Activated gamma-delta T cell treated with Interleukin-2 at 50 U/mL for 16 hours (primary cell): ENCODE measurements around the gene ZBTB32.
A peak's percentile ranks its signal among the peaks of the same experiment; 100 is the strongest.

Experiments used
- DNase-seq: peaks from one replicate; pipeline ENCODE4 v3.0.0-alpha.2; 2020

The ZBTB32 gene

DNA sequence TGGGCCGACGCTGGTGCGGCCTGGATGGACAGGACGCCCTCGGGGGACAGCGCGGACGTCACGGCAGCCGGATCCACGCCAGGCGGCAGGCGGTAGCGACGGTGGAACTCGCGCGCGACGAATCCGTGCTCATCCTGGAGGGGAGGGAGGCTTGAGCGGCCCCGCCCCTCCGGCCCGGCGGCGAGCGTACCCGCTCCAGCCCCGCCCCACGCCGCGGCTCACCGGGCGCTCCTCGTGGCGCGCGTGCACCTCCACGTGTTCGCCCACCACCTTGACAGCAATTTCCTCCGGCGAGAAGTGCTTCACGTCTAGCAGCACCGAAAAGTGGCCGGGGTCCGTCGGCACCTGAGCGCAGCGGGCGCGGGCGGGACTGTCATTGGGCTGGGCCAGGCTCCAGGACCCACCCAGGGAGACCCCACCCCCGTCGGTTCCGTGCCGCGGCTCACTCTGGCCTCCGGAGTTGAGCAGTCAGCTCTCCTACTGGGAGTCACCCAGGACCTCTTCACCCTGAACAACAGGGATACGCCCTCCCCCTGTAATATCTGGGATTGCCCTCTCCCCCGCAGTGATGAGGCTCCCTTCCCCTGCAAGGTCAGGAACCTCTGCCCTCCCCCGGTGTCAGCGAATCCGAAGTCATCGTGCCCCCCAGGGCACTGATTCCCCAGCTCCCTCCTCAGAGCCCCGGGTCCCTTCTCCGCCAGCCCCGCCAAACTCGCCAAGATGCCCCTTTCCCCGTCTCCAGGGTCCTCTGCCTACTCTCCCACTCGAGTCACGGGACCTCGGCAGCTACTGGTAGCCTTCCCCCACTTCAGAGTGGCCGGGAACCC lies 51.4 kb downstream of the ZBTB32 start:
- peak; percentile 40 for DNase-seq

DNA sequence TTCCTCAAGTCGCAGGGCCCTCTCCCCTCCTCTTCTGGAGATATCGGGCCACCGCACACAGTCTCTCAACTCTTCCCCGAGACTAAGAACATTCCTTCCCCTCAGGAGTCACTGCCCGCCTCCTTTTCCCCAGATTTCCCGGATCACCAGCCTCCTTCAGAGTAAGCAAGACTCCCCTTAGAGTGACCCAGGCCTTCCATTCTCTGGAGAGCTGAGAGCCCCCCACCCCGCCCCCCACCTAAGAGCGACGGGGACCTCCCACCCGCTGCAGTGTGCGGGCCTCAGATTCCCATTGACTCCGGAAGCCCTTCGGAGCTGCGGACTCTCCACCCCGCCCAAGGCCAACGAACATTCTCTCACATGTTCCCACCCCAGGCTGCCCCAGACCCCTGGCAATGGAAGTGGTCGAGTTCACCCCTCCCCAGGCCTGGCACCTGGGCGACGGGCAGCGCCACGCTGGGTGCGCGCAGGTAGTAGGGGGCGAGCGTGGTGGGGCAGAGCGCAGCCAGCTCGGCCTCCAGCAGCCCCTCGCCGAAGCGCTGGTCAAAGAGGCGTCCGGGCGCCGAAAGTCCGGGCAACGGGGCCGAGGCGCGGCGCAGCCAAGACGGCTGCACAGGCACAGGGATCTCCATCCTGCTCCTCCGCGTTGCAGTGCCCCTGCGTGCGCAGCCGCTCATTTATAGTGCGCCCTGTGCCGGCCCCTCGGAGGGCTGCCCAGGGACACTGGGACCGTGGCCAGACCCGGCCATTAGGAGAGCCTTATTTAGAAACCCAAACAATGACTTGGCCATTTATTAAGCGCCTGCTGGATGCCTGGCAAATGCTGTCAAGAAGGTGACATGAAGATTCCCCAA lies 52.2 kb downstream of the ZBTB32 start, which contains the start of gene HSPB6:
Gene HSPB6, minus strand, starts transcription at position 653 of the 854 bp plus-strand sequence. Its CDS starts 21 bp downstream, at position 632.
- no peak for DNase-seq

DNA sequence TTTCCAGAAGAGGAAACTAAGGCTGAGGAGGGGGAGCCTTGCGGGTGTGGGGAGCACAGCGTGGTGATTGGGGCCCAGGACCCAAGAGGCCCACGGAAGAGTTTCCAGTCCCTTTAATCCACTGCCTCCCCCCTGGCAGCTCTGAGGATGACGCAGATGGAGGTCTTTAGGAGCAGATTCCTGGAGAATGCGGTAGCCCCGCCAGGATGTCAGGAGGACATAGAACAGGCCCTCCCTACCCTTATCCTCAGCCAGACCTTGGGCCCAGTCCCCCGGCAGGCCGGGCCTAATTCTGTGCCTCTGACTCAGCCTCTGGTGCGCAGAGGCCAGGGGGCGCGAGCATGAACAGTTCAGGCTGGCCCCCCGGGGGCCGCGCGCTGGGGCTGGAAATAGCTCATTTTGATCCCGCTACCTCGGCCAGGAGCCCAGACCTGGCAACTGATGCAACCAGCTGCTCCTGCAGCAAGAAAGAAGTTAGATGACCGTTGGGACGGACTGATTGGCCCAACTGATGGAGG lies 52.9 kb downstream of the ZBTB32 start:
- DNase-seq, result no peak

DNA sequence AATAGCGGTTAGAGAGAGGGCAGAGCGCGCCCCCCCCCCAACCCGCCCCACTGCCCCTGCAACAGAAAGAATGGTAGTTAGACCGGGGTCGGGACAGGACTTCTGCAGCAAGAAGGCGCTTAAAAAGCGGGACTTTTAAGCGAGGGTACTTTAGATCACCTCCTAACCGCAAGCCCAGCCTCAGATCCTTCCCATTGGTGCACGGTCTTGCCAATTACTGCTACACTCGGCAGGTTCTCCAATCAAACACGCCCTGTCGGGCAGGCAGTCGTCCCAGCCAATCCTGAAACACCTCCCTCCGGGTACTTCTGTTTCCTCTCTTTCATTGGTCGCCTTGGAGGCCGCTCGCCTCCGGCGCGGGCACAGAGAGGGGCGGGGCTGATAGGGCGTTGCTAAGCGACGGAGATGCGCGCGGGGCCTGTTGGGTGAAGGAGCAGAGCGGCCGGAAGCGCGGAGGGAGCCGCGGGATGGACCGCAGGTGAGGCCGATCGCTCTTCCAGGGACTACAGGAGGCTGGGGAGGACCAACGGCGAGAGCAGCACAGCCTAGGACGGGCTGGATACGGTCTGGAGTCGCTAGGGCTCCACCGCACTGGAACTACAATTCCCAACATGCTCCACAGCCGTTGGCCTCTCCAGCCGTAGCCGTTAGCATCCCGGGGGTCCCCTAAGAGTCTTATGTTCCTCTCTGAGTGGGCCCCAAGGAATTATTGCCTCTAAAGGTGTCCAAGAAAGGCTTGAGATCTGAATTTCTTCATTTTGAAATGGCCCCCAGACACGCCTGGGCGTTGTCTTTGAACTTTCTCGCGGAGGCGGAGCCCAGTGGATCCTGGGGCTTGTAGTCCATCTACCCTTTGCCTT lies 53.6 kb downstream of the ZBTB32 start, which contains the start of gene PROSER3:
Gene PROSER3, plus strand, starts transcription at position 428 of the 860 bp plus-strand sequence. Its CDS starts 40 bp downstream, at position 468.
- DNase-seq, result peak; percentile 98

DNA sequence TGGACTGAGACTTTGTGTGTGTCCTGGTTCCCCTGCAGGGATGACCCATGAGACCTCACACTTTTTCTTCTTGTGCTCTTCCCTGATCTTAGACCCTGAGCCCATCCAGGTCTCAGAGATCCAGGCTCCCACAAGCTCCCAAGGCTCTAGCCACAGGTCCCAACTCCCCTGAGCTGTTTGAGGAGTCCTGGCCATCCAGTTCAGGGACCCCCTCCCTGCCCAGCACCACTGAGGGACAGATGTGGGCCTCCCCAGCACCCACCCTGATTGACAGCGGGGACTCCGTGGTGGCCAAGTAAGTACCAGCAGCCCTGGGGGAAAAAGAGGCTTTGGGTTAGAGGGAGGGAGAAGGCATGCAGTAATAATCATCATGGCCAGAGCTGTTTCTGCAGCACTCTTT lies 55.3 kb downstream of the ZBTB32 start:
- no peak for DNase-seq

DNA sequence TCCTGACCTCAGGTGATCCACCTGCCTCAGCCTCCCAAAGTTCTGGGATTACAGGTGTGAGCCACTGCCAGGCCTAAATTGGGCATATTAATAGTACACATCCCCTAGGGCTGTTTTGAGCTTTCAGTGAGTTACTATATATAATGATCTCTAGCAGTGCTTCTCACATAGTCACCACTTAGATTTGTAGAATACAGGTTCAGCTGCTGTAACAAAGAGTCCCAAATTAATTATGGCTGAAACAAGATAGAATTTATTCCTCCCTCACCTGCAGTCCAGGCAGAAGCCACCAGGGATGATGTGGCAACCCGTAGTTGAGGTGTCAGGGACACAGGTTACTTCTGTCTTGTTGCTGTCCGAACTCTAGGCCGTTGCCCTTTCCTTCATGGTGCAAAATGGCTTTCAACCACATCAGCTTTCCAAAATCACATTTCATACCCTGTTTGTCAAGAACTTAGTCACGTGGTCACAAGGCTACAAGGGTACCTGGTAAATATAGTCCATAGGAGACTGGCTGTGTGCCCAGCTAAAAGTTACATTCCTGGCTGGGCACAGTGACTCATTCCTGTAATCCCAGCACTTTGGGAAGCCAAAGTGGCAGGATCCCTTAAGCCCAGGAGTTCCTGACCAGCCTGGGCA lies 56.5 kb downstream of the ZBTB32 start:
- no peak for DNase-seq

DNA sequence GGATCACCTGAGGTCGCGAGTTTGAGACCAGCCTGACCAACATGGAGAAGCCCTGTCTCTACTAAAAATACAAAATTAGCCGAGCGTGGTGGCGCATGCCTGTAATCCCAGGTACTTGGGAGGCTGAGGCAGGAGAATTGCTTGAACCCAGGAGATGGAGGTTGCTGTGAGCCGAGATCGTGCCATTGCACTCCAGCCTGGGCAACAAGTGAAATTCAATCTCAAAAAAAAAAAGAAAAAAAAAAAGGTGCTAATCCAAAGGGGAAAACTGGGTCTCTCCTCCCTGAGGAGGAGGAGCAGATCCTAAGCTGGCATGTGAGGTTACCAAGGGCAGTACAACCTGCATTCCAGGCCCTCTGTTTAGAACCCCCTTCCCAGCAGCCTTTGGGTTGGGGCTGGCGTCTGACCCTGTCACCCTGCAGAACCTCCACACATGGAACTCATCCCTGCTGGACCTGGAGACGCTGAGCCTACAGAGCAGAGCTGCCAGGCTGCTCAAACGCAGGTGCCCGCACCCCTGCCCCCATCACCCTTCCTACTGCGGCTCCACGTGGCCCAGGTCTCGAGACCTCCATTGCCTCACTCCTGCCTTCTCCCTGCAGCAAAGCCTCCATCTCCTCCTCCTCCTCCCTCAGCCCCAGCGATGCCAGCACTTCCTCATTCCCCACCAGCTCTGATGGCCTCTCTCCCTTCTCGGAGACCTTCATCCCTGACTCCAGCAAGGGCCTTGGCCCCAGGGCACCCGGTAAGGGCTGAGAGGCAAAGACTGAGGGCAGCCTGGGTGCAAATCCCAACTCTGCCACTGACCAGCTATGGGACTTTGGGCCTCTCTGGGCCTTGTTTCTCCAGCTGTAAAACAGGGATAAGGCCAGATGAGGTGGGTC lies 60.3 kb downstream of the ZBTB32 start:
- DNase-seq, result no peak
